Activated T-cell treated with anti-CD3 and anti-CD28 coated beads, Interleukin-2, amount 50 U/mL, for 72 hours (primary cell): ENCODE data around the gene KLHL25. TPM values are rescaled to one million over a fixed set of nuclear protein-coding genes. Genes with fewer than 3 reads are reported as not detected.
A peak's percentile ranks its signal among the peaks of the same experiment; 100 is the strongest.

Source experiments
- ATAC-seq, 2 donors: fragments of 150-1000 bp; cut with Tn5 transposase; replicated peaks in 1 of 2; 2 replicates each; pipeline ENCODE4 v1.10.0; 2021; ENCODE audit warnings: moderate library complexity in 2 of 2, mild to moderate bottlenecking in 1 of 2
- DNase-seq, 2 donors: peaks; one replicate each; pipeline ENCODE4 v3.0.0; 2021 to 2022; ENCODE audit warnings: mixed read lengths in 1 of 2
- H3K27ac Mint-ChIP-seq: one replicate; pipeline ENCODE4 v1.8.0; 2022; ENCODE audit warnings: mild to moderate bottlenecking, moderate library complexity, mixed read lengths
- H3K27me3 Mint-ChIP-seq: one replicate; pipeline ENCODE4 v1.8.0; 2022; ENCODE audit warnings: low read depth, mixed read lengths
- H3K36me3 Mint-ChIP-seq, 2 donors: one replicate each; pipeline ENCODE4 v1.8.0; 2022; ENCODE audit warnings: mixed read lengths in 2 of 2, mild to moderate bottlenecking in 1 of 2; ENCODE audit not compliant: insufficient read depth in 2 of 2
- H3K4me1 Mint-ChIP-seq: one replicate; pipeline ENCODE4 v1.8.0; 2022; ENCODE audit warnings: low read depth, mixed read lengths
- H3K4me3 Mint-ChIP-seq, 2 donors: one replicate each; pipeline ENCODE4 v1.8.0; 2022; ENCODE audit warnings: mild to moderate bottlenecking in 2 of 2, mixed read lengths in 2 of 2, moderate library complexity in 2 of 2
- H3K9me3 Mint-ChIP-seq, 2 donors: one replicate each; pipeline ENCODE4 v1.8.0; 2022; ENCODE audit warnings: mixed read lengths in 2 of 2
- total RNA-seq, 2 donors: library from RNA; stranded (reverse); gene quantifications; one replicate each; pipeline ENCODE4 v1.2.3, GENCODE V29; 2022

The KLHL25 gene
- total RNA-seq, 2 donors from 2014 or later = 4.4 to 6.2 TPM

GRCh38 chr15:85750319-85751290 is 44.1 kb downstream of the KLHL25 start:
- H3K4me3 Mint-ChIP-seq = no peak overlapping the region
- DNase-seq = no peak
- peak overlapping the region; percentile 11 for H3K27ac Mint-ChIP-seq
- no peaks in the 10 kb centered on the region for H3K36me3 Mint-ChIP-seq
- H3K27me3 Mint-ChIP-seq = no peaks in the 10 kb centered on the region
- ATAC-seq = peak in 1 of 2 donors; percentile 4
- peaks cover 18% of the 10 kb centered on the region for H3K4me1 Mint-ChIP-seq
- H3K9me3 Mint-ChIP-seq = no peaks in the 10 kb centered on the region

DNA sequence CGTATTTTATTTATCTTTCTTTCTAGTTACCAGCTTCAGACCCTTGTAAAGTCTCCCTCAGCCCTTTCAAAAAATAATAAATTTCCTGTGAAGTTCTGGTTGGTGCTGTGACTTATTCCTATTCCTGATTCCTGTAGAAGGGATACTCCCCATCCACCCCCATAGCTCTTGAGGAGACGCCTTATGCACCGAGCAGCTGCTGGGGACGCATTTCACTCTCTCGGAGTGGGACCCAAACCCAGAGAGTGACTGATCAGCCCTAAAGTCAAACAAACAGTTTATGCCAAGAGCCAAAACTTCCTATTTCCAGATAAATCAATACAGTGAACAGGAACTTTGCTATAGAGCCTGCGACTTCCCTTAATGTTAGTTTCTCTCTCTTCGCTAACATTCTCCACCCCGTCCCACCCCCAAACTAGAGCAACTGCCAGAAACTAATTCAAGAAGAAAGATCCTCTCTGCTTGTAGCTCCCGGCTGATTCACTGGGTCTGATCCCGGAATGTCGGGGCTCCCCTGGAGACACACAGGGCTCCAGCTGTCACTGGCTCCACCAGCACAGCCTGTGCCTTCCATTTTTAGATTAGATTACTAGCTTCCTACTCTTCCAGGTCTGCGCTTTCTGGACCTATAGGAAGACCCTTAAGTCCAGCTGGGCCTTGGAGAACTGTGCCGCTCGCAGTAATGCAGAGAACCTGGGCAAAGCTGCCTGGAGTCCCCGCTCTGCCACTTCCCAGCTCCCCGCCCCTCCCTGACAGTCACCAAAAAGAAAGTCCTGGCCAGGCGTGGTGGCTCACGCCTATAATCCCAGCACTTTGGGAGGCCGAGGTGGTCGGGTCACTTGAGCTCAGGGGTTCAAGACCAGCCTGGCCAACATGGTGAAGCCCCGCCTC is 45.2 kb downstream of the KLHL25 start:
- peak overlapping the region; percentile 61 for H3K27ac Mint-ChIP-seq
- no peak overlapping the region for H3K4me3 Mint-ChIP-seq
- no peaks in the 10 kb centered on the region for H3K9me3 Mint-ChIP-seq
- no peaks in the 10 kb centered on the region for H3K27me3 Mint-ChIP-seq
- DNase-seq (no peak), ATAC-seq (no peak)
- peaks cover 0 to 1% of the 10 kb centered on the region in 2 donors for H3K36me3 Mint-ChIP-seq
- H3K4me1 Mint-ChIP-seq = peaks cover 18% of the 10 kb centered on the region

DNA sequence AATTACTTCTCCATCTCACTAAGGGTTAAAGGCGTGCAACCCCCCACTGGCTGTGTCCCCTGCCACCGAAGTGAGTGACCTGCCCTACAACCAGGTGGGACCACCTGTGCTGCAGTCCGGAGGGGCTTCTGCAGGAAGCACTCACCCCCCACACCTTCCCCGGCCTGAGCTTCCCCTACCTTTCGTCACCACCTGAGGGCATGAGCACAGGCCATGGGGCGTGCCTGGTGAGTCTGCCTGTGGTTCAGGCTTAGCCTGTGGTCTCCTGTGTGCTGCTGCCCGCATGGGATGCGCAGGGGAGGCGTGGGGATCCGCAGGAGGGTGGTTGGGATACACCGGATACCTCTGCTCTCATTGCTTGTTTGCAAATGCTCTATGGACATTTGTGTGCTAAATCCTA is 46.0 kb downstream of the KLHL25 start:
- Mint-ChIP-seq H3K27ac (peak overlapping the region; percentile 61), H3K4me3 (no peak overlapping the region), H3K36me3 (peaks cover 0 to 5% of the 10 kb centered on the region in 2 donors), H3K9me3 (no peaks in the 10 kb centered on the region), H3K27me3 (no peaks in the 10 kb centered on the region), H3K4me1 (peaks cover 18% of the 10 kb centered on the region)
- ATAC-seq (no peak), DNase-seq (no peak)

GRCh38 chr15:85748176-85748575 is 46.5 kb downstream of the KLHL25 start:
- ATAC-seq = no peak
- no peaks in the 10 kb centered on the region for H3K9me3 Mint-ChIP-seq
- peak overlapping the region; percentile 74 for H3K27ac Mint-ChIP-seq
- H3K36me3 Mint-ChIP-seq = peaks cover 0 to 8% of the 10 kb centered on the region in 2 donors
- no peaks in the 10 kb centered on the region for H3K27me3 Mint-ChIP-seq
- H3K4me1 Mint-ChIP-seq = peaks cover 18% of the 10 kb centered on the region
- H3K4me3 Mint-ChIP-seq = no peak overlapping the region
- no peak for DNase-seq

- ATAC-seq = no peak
- no peak for DNase-seq
- Mint-ChIP-seq H3K27ac (peak overlapping the region; percentile 33), H3K36me3 (peaks cover 3 to 13% of the 10 kb centered on the region in 2 donors), H3K4me3 (no peak overlapping the region), H3K9me3 (no peaks in the 10 kb centered on the region), H3K4me1 (peaks cover 14% of the 10 kb centered on the region), H3K27me3 (no peaks in the 10 kb centered on the region)
Measured at GRCh38 chr15:85746641-85747040, 48.1 kb downstream of the KLHL25 start.

DNA sequence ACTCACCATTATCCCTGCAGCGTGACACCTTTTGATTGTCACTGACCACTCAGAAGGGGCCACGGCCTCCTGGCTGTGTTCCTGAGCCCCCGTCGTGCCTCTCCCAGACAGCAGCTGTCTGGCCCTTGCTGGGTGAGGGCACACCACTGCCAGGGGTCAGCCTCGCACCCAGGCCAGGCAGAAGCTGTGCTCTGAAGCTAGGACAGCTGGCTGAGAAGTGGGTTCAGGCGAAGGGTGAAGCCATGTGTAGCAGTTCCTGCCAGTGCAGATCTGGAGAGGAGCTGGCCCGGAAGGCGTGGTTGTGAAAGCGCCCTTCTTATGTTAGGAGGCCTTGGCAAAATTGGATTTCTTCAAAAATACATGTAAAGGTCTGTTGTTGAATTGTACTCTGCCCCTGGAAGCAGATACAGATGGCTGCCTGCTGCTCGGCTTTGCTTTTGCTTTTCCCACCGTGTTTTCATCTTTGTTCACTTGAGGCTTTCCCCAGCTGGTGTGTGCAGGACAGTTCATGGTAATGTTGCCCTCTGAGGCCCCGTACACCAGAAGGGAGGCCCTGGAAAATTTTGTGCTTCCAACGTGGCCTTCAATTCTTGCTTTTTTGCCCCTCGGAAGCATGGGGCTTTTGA is 49.1 kb downstream of the KLHL25 start:
- H3K27ac Mint-ChIP-seq = no peak overlapping the region
- H3K4me1 Mint-ChIP-seq = peaks cover 4% of the 10 kb centered on the region
- DNase-seq = no peak
- no peak for ATAC-seq
- H3K4me3 Mint-ChIP-seq = no peak overlapping the region
- no peaks in the 10 kb centered on the region for H3K27me3 Mint-ChIP-seq
- H3K9me3 Mint-ChIP-seq = no peaks in the 10 kb centered on the region
- peaks cover 3 to 18% of the 10 kb centered on the region in 2 donors for H3K36me3 Mint-ChIP-seq

DNA sequence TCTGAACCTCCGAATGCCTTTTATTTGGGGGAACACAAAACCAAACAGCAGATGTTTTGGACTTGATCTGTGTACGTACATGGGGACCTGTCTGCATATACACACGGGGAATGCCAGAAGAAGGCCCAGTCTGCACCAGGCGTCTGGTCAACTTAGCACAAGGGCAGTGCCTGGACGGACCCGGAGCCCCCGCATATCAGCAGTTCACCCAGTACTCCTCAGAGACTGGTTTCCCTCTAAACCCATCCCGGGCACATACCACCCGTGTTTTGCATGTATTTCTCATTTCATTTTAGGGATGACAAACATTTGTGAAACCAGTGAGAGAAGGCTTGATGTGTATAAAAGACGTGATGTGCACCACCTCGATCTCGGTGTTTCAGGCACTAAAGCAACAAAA is 49.7 kb downstream of the KLHL25 start:
- Mint-ChIP-seq H3K36me3 (peaks cover 3 to 18% of the 10 kb centered on the region in 2 donors), H3K9me3 (no peaks in the 10 kb centered on the region), H3K4me1 (peaks cover 4% of the 10 kb centered on the region), H3K27ac (no peak overlapping the region), H3K4me3 (no peak overlapping the region), H3K27me3 (no peaks in the 10 kb centered on the region)
- DNase-seq = no peak
- ATAC-seq = no peak

DNA sequence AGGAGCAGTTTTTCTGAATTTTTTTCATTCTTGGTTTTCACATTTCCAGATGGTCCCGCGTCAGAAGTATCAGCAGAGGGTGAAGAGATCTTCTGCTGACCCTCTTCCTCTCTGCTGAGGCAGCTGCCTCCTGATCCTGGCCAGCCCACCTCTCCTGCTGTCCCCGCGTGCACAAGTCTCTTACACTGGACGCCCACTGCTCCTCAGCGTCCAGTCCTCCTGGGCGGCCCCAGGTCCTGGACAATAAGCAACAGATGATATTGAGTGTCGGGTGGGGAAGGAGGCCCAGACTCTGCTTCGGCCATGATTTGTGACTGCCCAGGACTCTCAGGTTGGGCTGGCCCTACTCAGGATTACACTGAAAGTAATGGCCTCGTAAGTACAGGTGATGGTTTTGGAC is 50.1 kb downstream of the KLHL25 start:
- H3K36me3 Mint-ChIP-seq = peaks cover 3 to 18% of the 10 kb centered on the region in 2 donors
- no peak overlapping the region for H3K4me3 Mint-ChIP-seq
- H3K9me3 Mint-ChIP-seq = no peaks in the 10 kb centered on the region
- ATAC-seq = no peak
- no peak for DNase-seq
- peaks cover 4% of the 10 kb centered on the region for H3K4me1 Mint-ChIP-seq
- peak overlapping the region; percentile 38 for H3K27ac Mint-ChIP-seq
- H3K27me3 Mint-ChIP-seq = no peaks in the 10 kb centered on the region

- no peaks in the 10 kb centered on the region for H3K27me3 Mint-ChIP-seq
- peaks cover 3 to 21% of the 10 kb centered on the region in 2 donors for H3K36me3 Mint-ChIP-seq
- no peak for ATAC-seq
- peak overlapping the region; percentile 26 for H3K27ac Mint-ChIP-seq
- no peak overlapping the region for H3K4me3 Mint-ChIP-seq
- H3K9me3 Mint-ChIP-seq = no peaks in the 10 kb centered on the region
- DNase-seq = no peak
- H3K4me1 Mint-ChIP-seq = peaks cover 4% of the 10 kb centered on the region
Measured at GRCh38 chr15:85743392-85744055, 51.2 kb downstream of the KLHL25 start.

DNA sequence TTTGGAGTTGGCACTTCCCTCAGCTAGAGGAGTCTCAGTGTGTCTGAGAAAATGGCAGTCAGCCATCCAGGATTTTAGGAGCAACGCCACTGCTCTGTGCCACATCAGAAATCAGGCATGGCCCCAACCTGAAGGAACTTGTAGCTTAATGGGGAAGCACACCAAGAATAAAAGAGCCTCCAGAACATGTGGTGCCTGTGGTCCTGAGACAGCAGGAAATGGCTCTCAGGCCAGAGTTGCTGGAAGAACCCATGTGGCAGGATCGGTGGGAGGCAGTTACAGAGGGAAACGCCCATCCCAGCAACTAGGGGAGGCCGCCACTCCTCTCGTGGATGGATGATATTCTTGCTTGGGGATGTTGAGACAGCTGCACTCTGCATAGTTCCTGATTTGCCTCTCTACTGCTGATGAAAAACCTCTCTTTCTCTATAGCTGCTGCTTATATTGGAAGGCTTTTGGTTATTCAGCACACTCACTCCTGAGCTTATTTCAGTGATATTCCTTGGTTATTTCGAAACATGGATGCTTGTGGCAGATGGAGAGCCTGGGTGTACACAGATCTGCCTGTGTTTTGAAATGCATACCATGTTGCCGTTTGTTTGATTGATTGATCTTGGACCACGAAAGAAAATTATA is 52.4 kb downstream of the KLHL25 start:
- H3K36me3 Mint-ChIP-seq = peaks cover 3 to 23% of the 10 kb centered on the region in 2 donors

DNA sequence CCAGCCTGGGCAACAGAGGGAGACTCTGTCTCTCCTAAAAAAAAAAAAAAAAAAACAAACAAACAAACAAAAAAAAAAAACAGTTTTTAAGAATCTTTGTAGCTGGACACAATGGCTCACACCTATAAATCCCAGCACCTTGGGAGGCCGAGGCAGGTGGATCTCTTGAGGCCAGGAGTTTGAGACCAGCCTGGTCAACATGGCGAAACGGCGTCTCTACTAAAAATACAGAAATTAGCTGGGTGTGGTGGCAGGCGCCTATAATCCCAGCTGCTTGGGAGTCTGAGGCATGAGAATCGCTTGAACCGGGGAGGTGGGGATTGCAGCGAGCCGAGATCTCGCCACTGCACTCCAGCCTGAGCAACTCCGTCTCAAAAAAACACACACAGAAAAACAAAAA is 53.1 kb downstream of the KLHL25 start:
- ATAC-seq = no peak
- Mint-ChIP-seq H3K4me3 (no peak overlapping the region), H3K27ac (peak overlapping the region; percentile 48), H3K27me3 (no peaks in the 10 kb centered on the region), H3K9me3 (no peaks in the 10 kb centered on the region), H3K4me1 (peaks cover 4% of the 10 kb centered on the region), H3K36me3 (peaks cover 3 to 23% of the 10 kb centered on the region in 2 donors)
- DNase-seq = no peak

More for the DNA sequence above, 52.4 kb downstream of the KLHL25 start:
- H3K27ac Mint-ChIP-seq = peak overlapping the region; percentile 73
- peaks cover 4% of the 10 kb centered on the region for H3K4me1 Mint-ChIP-seq
- no peak overlapping the region for H3K4me3 Mint-ChIP-seq
- H3K27me3 Mint-ChIP-seq = no peaks in the 10 kb centered on the region
- no peak for ATAC-seq
- DNase-seq = no peak
- no peaks in the 10 kb centered on the region for H3K9me3 Mint-ChIP-seq

DNA sequence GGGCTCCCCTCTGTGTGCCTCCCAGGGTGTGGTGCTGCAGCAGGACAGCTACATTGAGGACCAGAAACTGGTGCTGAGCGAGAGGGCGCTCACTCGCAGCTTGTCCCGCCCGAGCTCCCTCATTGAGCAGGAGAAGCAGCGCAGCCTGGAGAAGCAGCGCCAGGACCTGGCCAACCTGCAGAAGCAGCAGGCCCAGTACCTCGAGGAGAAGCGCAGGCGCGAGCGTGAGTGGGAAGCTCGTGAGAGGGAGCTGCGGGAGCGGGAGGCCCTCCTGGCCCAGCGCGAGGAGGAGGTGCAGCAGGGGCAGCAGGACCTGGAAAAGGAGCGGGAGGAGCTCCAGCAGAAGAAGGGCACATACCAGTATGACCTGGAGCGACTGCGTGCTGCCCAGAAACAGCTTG is 53.7 kb downstream of the KLHL25 start:
- H3K27ac Mint-ChIP-seq = peak overlapping the region; percentile 48
- DNase-seq = no peak
- peaks cover 4% of the 10 kb centered on the region for H3K4me1 Mint-ChIP-seq
- no peak overlapping the region for H3K4me3 Mint-ChIP-seq
- H3K27me3 Mint-ChIP-seq = no peaks in the 10 kb centered on the region
- no peaks in the 10 kb centered on the region for H3K9me3 Mint-ChIP-seq
- peaks cover 3 to 29% of the 10 kb centered on the region in 2 donors for H3K36me3 Mint-ChIP-seq
- ATAC-seq = no peak
